ENCODE data around the gene CCDC181.

The CCDC181 gene

DNA sequence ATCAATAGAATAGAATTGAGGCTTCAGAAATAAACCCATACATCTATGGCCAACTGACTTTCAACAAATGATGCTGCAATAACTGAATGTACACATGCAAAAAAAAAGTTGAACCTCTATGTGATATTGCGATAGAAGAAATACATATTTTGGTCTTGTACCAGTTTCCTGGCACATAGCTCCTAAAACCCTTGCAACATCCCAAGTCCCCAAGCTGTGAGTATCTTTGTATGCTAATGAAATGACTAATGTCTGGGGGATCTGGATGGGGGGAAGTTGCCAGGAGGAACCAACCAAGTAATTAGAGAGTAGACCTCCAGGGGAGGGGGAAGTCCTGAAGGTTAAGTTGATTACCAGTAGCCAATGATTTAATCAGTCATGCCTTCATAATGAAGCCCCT, 34.9 kb downstream of the CCDC181 start:
- DNase-seq: no peak

DNA sequence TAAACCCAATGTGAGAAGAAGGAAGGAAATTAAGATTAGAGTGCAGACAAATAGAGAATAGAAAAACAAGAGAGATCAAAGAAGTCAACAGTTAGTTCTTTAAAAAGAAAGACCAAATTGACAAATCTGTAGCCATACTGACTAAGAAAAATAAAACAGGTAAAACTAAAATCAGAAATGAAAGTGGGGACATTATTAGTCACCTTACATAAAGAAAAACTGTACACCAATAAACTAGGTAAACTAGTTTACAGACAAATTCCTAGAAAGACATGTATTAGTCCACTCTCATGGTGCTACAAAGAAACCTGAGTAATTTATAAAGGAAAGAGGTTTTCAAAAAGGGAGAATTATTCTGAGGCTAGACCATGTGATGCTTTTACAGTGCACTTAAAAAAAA, 37.0 kb downstream of the CCDC181 start:
- DNase-seq: no peak

GRCh38 chr1:169387399-169387798, 39.9 kb downstream of the CCDC181 start:
- no peak for DNase-seq

- no peak for DNase-seq
These were observed 43.8 kb downstream of the CCDC181 start for GRCh38 chr1:169383449-169383848.

DNA sequence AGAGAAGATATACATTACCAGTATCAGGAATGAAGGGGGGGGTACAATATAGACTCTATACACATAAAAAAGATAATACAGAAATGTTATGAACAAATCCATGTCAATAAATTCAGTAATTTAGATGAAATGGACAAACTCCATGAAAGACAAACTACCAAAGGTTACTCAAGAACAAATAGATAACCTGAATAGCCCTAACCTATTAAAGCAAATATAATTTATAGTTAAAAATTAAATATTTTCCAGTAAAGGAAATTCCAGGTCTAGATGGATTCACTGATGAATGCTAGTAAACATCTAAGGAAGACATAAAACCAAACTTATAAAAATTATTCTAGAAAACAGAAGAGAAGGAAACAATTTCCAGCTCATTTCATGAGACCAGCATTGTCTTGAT, 46.1 kb downstream of the CCDC181 start:
- DNase-seq: no peak

- DNase-seq: no peak
These were observed 55.9 kb downstream of the CCDC181 start for GRCh38 chr1:169371404-169371803.

DNA sequence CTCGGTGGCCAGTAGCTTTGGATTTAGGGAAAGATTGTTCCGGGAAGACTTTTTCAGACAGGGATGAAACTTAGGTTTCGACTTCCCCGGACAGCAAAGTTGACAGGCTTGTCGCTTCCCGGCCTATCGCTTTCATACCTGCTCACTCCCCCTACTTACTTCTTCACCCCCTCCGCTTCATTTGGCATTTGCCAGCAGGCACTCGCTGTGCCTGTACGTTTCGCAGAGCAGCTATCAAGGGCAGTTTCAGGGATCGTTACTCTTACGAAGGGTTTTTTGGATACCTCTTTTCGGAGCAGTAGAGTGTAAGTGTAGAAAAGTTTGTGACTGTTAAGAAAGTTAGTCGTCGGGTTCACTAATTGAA, 58.9 kb downstream of the CCDC181 start:
- peak; percentile 21 for DNase-seq

GRCh38 chr1:169367686-169368405, 59.4 kb downstream of the CCDC181 start, which contains the start of the genes BLZF1 and NME7:
TSS of gene BLZF1 (plus strand) at chr1:169368195. CDS start at chr1:169369523, 1,328 bp downstream.
TSS of gene NME7 (minus strand) at chr1:169367797. CDS start at chr1:169367710, 87 bp downstream.
- peak; percentile 97 for DNase-seq

GRCh38 chr1:169367096-169367685, 60.1 kb downstream of the CCDC181 start:
- DNase-seq: no peak

- DNase-seq: no peak
These were observed 62.3 kb downstream of the CCDC181 start for GRCh38 chr1:169364948-169365347.

GRCh38 chr1:169363046-169363730, 64.1 kb downstream of the CCDC181 start:
- DNase-seq: peak; percentile 29

DNA sequence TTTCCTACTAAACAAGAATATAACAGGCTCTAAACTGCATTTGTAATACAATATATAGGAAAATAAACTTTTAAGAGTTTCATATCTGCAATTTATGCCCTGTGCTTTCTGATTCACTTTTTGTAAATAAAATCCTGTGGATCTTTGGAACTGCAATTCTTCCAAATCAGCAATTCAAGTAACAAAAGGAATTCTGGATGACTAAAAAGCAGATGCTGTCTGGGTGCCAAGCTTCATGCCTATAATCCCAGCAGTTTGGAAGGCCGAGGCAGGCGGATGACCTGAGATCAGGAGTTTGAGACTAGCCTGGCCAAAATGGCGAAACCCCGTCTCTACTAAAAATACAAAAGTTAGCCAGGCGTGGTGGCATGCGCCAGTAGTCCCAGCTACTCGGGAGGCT, 66.0 kb downstream of the CCDC181 start:
- DNase-seq: no peak

- DNase-seq: no peak
These were observed 66.9 kb downstream of the CCDC181 start for GRCh38 chr1:169360415-169360814.

- no peak for DNase-seq
These were observed 78.8 kb downstream of the CCDC181 start for GRCh38 chr1:169348383-169349036.

DNA sequence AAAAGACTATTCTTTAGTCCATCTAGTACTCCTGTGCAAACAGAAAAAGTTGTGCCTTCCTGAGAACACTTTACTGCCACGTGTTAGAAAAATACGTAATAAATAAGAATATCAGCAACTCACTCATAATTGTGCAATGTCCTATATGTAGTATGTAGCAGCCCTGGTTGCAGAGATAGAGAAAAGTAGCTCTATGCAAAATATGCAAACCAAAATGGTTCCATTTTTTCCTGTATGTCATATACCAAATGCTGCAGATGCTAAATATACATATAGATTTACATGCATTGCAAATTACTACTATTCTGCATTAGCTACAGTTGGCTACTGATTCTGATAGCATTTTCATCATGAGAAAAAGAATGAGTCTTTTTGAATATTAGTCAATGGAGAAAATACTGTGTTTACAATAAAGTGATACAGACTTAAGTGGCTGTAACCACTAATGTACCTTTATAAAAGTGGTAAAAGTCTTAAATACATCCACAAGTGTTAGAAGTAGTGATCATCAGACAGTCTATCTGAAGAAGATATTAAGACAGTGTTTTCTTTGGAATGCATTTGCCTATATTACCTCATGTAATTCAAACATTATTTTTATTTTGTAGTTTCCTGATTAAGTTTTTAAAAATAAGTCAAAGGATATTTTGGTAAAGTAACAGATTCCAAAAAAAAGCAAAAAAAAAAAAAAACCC, 79.4 kb downstream of the CCDC181 start:
- no peak for DNase-seq

DNA sequence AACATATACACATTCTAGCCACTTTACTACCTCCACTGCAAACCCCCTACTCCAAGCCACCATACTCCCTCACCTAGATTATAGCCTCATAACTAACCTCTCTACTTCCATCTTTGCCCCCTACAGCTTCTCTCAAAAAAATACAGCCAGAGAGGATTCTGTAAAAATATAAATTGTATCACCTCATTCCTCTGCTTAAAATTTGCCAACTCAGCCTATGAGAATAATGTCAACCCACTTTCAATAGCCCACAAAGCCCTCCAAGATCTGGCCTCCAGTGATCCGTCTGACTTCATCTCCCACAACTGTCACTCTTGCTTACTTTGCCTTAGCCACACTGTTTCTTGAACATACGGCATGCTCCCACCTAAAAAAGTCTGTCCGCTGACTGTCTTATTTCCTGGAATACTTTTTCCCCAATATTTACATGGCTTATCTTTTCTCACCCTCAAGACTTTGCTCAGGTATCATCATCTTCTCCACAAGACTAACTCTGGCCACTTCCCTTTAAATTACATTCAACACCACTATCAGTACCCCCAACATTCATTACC, 81.2 kb downstream of the CCDC181 start:
- no peak for DNase-seq

DNA sequence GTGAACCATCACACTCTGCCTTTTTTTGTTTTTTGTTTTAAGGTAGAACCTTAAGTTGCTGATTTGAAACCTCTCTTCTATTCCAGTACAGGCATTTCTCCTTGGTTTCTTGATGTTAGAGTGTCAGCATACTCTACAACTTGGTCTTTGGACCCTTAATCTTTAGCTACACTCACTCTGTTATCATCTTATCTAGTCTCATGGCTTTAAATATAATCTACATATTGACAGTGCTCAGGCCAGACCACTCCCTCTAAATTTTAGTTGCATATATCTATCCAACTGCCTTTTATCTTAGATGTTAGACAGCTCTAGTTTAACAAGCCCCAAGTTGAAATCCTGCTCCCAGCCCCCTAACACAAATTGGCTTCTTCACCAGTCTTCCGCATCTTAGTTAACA, 81.8 kb downstream of the CCDC181 start:
- DNase-seq: no peak

Data from stimulated activated naive CD4-positive, alpha-beta T cell treated with Interleukin-2 at 50 U/mL for 16 hours (primary cell).